SU-DHL-6 (cell line): ENCODE measurements around the gene HELZ.

Source experiments
- H2AFZ ChIP-seq: fragments of 200-600 bp; sonication (generic); 2 replicates; pipeline ENCODE4 v1.6.1; 2014; ENCODE audit warnings: low read depth, mild to moderate bottlenecking, moderate library complexity, mixed read lengths, antibody characterized with exemption, low read length; ENCODE audit not compliant: severe bottlenecking
- H3F3A ChIP-seq: fragments of 200-600 bp; shearing (Covaris generic); 2 replicates; pipeline ENCODE4 v1.6.0; 2016; ENCODE audit warnings: antibody characterized with exemption, mild to moderate bottlenecking; ENCODE audit not compliant: insufficient read depth
- H3K27ac ChIP-seq: fragments of 200-600 bp; sonication (generic); 2 replicates; pipeline ENCODE4 v1.5.1; 2016; ENCODE audit warnings: low read depth, mild to moderate bottlenecking, low read length, moderate library complexity, mixed read lengths
- H3K27me3 ChIP-seq: fragments of 200-600 bp; sonication (generic), shearing (Covaris generic); 2 replicates; pipeline ENCODE4 v1.6.0; 2014; ENCODE audit warnings: mild to moderate bottlenecking, low read length
- H3K36me3 ChIP-seq: fragments of 200-600 bp; sonication (generic); 2 replicates; pipeline ENCODE4 v1.6.1; 2014; ENCODE audit warnings: mild to moderate bottlenecking, low read length, mixed read lengths
- H3K4me2 ChIP-seq: fragments of 300-600, 200-600 bp; shearing (Covaris generic), sonication (generic); 2 replicates; pipeline ENCODE4 v1.6.0; 2014; ENCODE audit warnings: low read length, low read depth, mild to moderate bottlenecking; ENCODE audit not compliant: poor library complexity, severe bottlenecking
- H3K4me3 ChIP-seq: fragments of 200-600 bp; sonication (generic); 2 replicates; pipeline ENCODE4 v1.5.1; 2014; ENCODE audit warnings: antibody characterized with exemption, low read length, mild to moderate bottlenecking, mixed read lengths; ENCODE audit not compliant: insufficient read depth, poor library complexity, severe bottlenecking
- H3K79me2 ChIP-seq: fragments of 200-600 bp; sonication (generic); 2 replicates; pipeline ENCODE4 v1.6.1; 2014; ENCODE audit warnings: mild to moderate bottlenecking, low read length, moderate library complexity; ENCODE audit not compliant: insufficient read depth
- H3K9ac ChIP-seq: fragments of 200-600 bp; sonication (generic); 2 replicates; pipeline ENCODE4 v1.7.0; 2014; ENCODE audit warnings: mild to moderate bottlenecking, low read length
- H3K9me2 ChIP-seq: fragments of 200-600 bp; sonication (generic); replicated peaks from 2 replicates; pipeline ENCODE4 v1.6.1; 2014; ENCODE audit warnings: low read length; ENCODE audit not compliant: insufficient read depth
- H3K9me3 ChIP-seq: fragments of 200-600 bp; sonication (generic); 2 replicates; pipeline ENCODE4 v1.6.1; 2014; ENCODE audit warnings: low read length, mixed read lengths; ENCODE audit not compliant: insufficient read depth
- H4K20me1 ChIP-seq: fragments of 200-600 bp; sonication (generic); 2 replicates; pipeline ENCODE4 v1.6.1; 2014; ENCODE audit warnings: low read depth, mild to moderate bottlenecking, antibody characterized with exemption, low read length, moderate library complexity, mixed read lengths
- EZH2phosphoT487 ChIP-seq: fragments of 200-600 bp; sonication (generic), shearing (Covaris generic); conservative IDR thresholded peaks from 2 replicates; pipeline ENCODE4 v1.6.1; 2018; ENCODE audit warnings: mild to moderate bottlenecking, antibody characterized with exemption, low read length, moderate library complexity, mixed read lengths
- TF ChIP-seq, protein P1 (sequence below): fragments of 200-600 bp; sonication (generic); IDR thresholded peaks from one replicate; pipeline ENCODE4 v1.5.1; 2017; ENCODE audit warnings: antibody characterized with exemption, mild to moderate bottlenecking, low read length, moderate library complexity; ENCODE audit not compliant: insufficient read depth, poor library complexity, severe bottlenecking

Gene HELZ

DNA sequence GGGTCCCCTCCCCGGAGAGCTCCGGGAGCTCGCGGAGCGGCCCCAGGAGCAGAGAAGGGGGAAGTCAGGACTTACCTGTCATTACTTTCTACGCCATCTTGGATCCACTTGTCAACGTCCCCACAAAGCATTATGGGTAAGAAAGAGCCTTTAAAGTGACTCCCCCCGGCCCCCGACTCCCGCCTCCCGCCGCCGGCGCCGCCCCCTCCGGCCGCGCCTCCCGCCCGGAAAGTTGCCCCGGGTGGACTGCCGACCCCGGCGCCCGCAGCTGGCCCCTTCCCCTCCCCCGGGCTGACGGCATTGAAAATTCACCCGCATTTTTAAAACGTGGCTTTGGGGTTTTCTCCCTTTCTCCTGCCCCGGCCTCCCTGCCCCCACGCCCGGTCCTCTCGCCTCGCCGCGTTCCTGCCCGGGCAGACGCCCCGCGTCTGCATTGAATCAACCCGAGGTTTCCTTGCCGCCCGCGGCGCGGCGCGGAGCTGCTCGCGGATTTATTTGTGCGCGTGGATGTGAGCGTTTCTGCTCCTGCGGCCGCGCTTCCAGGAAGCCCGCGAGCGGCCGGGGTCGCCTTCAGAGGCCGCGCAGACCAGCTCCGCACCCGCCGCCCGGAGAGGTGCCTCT lies at the start of gene HELZ:
TSS of gene HELZ (minus strand) at position 124 of the 621 bp plus-strand sequence. CDS start 26,392 bp downstream, outside the sequence.
- peak within 1 kb of the TSS; percentile 99 for H3K4me2 ChIP-seq
- no peaks in the 10 kb centered on the region for H3K9me3 ChIP-seq
- H3K27me3 ChIP-seq: no peaks in the 10 kb centered on the region
- no peaks in the 10 kb centered on the region; the same call in 1 of the 2 replicates for H3K36me3 ChIP-seq
- peak within 1 kb of the TSS; percentile 92 for H3K9ac ChIP-seq
- no peaks in the 10 kb centered on the region for H4K20me1 ChIP-seq
- no peak for TF ChIP-seq EZH2phosphoT487
- TF ChIP-seq, protein P1, sequence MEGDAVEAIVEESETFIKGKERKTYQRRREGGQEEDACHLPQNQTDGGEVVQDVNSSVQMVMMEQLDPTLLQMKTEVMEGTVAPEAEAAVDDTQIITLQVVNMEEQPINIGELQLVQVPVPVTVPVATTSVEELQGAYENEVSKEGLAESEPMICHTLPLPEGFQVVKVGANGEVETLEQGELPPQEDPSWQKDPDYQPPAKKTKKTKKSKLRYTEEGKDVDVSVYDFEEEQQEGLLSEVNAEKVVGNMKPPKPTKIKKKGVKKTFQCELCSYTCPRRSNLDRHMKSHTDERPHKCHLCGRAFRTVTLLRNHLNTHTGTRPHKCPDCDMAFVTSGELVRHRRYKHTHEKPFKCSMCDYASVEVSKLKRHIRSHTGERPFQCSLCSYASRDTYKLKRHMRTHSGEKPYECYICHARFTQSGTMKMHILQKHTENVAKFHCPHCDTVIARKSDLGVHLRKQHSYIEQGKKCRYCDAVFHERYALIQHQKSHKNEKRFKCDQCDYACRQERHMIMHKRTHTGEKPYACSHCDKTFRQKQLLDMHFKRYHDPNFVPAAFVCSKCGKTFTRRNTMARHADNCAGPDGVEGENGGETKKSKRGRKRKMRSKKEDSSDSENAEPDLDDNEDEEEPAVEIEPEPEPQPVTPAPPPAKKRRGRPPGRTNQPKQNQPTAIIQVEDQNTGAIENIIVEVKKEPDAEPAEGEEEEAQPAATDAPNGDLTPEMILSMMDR: no peak
- H2AFZ ChIP-seq: peak within 1 kb of the TSS; percentile 99
- peak within 1 kb of the TSS; percentile 85 for H3K4me3 ChIP-seq
- H3K79me2 ChIP-seq: peaks cover 41% of the 10 kb centered on the region
- H3K9me2 ChIP-seq: no peaks in the 10 kb centered on the region
- H3F3A ChIP-seq: peaks cover 8% of the 10 kb centered on the region; the same call in 1 of the 2 replicates
- H3K27ac ChIP-seq: peak within 1 kb of the TSS; percentile 67

DNA sequence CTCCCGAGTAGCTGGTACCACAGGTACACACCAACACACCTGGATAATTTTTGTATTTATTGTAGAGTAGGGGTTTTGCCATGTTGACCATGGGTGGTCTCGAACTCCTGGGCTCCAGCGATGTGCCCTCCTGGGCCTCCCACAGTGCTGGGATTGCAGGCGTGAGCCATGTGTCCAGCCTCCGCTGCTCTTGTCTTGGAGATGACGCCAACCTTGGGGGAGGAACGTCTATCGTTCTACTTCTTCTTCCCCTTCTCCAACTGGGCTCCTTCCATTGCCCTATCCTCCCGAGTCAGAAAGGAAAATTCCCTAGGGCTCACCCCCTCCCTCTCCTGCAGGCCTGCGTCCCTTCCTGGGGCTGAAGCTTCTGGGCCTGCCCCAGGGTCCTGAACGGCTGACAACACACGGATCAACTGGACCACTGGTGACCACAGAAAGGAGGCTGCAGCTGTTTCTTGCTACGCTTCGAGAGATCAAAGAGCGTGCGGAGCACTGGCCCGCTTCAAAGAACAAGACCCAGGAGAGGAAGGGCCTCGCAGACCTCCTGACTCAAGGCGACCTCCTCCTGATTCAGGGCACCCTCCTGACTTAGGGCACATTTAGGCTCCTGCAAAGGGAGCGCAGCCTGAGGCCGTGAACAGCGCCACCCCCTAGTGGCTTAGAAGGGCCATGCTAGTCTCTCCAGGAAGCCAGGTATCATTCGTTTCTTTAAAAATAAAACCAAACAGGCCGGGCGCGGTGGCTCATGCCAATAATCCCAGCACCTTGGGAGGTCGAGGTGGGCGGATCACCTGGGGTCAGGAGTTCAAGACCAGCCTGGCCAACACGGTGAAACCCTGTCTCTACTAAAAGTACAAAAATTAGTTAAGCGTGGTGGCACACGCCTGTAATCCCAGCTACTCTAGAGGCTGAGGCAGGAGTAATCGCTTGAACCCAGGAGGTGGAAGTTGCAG lies 48.5 kb upstream of the HELZ start:
- H3K9me3 ChIP-seq: no peaks in the 10 kb centered on the region
- no peak overlapping the region for H3K27ac ChIP-seq
- H3F3A ChIP-seq: no peaks in the 10 kb centered on the region
- H3K9me2 ChIP-seq: no peaks in the 10 kb centered on the region
- H2AFZ ChIP-seq: peak overlapping the region; percentile 83
- H3K36me3 ChIP-seq: no peaks in the 10 kb centered on the region
- H4K20me1 ChIP-seq: no peaks in the 10 kb centered on the region
- no peaks in the 10 kb centered on the region for H3K79me2 ChIP-seq
- no peaks in the 10 kb centered on the region for H3K27me3 ChIP-seq
- no peak overlapping the region for H3K9ac ChIP-seq
- peak overlapping the region; percentile 23 for H3K4me2 ChIP-seq
- TF ChIP-seq EZH2phosphoT487: no peak
- TF ChIP-seq, protein P1: peak; percentile 80
- H3K4me3 ChIP-seq: no peak overlapping the region

DNA sequence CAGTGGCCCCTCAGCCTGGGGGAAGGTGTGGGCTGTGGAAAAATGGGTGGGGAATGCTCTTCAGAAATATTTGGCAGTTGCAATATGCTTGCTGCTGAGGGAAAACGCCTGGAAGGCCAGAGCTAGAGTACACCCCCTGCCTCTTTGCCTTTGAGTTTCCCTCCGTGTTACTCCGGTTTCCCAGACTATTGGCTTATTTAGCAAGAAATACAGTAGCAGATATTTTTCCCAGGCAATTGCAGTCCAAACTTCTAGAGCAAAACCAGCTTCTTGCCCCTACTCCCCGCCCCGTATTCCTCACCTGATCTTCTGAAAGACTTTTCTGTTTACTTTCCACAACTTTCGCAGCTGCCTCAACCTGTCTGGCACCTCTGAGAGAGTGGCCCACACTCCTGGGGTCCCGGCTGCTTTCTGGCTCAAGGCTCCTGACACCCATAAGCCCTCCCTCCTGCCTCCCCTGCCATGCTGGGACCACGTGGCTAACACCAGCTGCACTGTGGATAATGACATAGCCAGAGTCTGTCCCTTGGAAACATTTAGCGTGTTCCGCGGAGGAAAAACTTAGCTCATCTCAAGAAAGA lies 45.8 kb upstream of the HELZ start:
- Histone ChIP-seq H3K9ac (no peak overlapping the region), H3K79me2 (no peaks in the 10 kb centered on the region), H3K9me2 (no peaks in the 10 kb centered on the region), H3K27ac (no peak overlapping the region), H3K27me3 (no peaks in the 10 kb centered on the region), H3K4me3 (no peak overlapping the region), H4K20me1 (no peaks in the 10 kb centered on the region), H3K36me3 (no peaks in the 10 kb centered on the region), H3K4me2 (no peak overlapping the region), H3K9me3 (no peaks in the 10 kb centered on the region), H2AFZ (no peak overlapping the region), H3F3A (no peaks in the 10 kb centered on the region)
- TF ChIP-seq, protein P1: no peak
- TF ChIP-seq EZH2phosphoT487: no peak
